GM20000 (cell line): ENCODE results near the gene IVD.

Experiments used
- DNase-seq: peaks from one replicate; pipeline ENCODE4 v3.0.0; 2012; ENCODE audit warnings: low spot score
- TF ChIP-seq, protein P1 (sequence below): IDR thresholded peaks from 2 replicates; pipeline ENCODE4 v1.5.1; 2012; ENCODE audit warnings: mild to moderate bottlenecking, control low read depth; ENCODE audit errors: extremely low read depth, missing control alignments

IVD gene

DNA sequence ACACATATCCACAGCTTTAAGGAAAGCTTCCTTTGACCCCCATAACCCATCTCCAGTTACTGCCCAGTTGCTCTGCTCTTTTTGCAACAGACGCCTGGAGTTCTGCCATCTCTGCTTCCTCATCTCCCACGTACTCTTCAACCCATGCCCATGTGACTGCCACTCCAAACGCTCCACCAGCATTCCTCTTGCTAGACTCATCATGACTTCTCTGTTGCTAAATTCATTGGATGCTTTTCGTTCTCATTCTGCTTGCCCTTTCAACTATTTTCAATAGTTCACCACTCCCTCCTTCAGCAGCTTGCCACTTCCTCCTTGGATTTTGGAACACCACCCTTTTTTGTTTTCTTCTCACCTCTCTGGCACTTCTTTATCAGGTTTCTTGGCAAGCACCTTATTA lies 25.7 kb upstream of the IVD start:
- TF ChIP-seq, protein P1, sequence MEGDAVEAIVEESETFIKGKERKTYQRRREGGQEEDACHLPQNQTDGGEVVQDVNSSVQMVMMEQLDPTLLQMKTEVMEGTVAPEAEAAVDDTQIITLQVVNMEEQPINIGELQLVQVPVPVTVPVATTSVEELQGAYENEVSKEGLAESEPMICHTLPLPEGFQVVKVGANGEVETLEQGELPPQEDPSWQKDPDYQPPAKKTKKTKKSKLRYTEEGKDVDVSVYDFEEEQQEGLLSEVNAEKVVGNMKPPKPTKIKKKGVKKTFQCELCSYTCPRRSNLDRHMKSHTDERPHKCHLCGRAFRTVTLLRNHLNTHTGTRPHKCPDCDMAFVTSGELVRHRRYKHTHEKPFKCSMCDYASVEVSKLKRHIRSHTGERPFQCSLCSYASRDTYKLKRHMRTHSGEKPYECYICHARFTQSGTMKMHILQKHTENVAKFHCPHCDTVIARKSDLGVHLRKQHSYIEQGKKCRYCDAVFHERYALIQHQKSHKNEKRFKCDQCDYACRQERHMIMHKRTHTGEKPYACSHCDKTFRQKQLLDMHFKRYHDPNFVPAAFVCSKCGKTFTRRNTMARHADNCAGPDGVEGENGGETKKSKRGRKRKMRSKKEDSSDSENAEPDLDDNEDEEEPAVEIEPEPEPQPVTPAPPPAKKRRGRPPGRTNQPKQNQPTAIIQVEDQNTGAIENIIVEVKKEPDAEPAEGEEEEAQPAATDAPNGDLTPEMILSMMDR, result no peak

DNA sequence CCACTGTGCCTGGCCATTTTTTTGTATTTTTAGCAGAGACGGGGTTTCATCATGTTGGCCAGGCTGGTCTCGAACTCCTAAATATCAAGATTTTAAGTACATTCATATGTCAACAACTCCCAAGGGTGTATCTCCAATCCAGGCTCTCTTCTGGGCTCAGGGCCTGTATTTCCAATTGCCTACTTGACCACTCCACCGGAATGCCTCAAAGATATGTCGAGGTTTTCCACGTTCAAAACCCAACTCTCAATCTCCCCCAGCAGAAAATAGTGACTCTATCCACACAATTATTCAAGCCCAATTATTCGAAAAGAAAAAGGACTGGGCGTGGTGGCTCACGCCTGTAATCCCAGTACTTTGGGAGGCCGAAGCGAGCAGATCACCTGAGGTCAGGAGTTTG lies 25.0 kb upstream of the IVD start:
- TF ChIP-seq, protein P1, result no peak
- DNase-seq, result no peak

More for the DNA sequence above, 25.7 kb upstream of the IVD start:
- no peak for DNase-seq

DNA sequence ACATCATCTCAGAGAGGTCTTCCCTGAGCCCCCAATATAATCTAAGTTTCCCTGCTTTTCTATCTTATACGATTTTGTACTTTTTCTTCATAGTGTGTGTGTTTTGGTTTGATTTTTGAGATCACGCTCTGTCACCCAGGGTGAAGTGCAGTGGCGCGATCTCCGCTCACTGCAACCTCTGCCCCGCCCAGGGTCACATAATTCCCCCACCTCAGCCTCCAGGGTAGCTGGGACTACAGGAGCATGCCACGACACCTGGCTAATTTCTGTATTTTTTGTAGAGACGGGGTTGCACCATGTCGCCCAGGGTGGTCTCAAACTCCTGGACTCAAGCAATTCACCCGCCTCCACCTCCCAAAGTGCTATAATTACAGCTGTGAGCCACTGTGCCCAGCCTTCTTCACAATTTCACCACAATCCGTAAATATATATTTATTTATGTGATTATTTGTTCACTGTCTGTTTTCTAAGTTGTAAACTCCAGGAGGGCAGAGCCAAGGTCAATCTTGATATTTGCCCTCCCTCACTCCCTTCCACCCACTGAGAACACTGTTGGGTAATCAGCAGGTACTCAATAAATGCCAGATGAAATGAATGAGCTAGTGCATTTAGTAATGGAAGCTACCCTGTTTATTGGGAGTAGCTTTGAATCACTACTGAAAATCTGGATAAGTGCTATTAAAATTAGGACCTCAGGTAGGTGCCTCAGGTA lies 23.6 kb upstream of the IVD start:
- TF ChIP-seq, protein P1, result no peak
- no peak for DNase-seq

DNA sequence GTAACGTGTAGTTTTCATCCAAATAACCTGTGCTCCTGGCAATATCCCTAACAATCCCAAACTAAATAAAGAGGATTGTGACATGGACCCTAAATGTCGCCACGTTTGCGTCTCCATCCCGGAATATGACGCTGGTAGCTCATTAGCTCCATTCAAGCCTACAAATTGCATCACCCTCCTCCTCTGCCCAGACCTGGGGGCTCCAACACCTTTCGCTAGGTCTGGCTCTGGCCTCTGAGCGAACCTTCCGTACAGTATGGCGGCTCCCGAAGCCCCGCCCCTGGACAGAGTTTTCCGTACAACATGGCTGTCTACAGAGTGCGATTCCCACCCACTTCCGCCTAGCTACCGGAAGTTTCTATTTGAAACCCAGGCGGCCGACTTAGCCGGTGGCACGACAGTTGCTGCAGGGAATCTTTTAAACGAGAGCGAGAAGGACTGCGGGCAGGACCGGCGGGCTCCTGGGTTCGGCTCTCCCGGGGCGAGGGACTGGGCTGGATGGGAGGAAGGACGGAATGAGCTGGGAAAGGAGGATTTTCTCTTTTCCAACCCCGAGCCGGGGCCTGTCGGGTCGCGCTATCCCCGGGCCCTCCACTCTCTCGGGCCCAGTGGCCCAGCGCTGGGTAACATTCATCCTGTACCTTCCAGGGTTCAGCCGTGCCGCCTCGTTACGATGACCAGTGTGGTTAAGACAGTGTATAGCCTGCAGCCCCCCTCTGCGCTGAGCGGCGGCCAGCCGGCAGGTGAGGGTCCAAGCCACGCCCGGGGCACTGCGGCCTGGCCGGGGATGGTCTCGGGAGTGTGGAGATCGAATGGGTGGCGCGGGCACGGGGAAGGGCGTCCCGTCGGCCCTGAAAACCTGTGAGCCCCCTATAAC lies 22.8 kb upstream of the IVD start, which contains the start of gene KNSTRN:
TSS of gene KNSTRN (plus strand) at position 142 of the 877 bp plus-strand sequence. CDS start at position 257, 115 bp downstream.
- peak; percentile 97 for DNase-seq
- TF ChIP-seq, protein P1, result no peak

DNA sequence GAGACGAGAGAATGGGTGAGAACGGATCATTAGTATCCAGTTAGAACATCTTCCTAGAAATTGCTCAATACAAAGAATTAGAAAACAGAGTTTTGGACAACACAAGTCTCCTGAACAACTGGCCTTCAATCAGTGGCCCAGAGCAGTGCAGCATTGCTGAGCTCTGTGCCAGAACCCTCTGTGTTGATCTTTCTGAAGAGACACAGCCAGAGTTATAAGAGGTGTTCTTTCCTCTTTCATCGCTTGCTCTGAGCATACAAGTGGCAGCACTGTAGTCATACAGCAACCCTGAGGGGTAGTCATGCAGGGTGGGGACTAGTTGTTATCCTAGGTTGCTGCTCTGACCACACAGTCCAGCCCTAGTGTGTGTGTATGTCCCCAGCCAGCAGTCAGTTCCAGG lies 19.1 kb upstream of the IVD start:
- no peak for DNase-seq
- TF ChIP-seq, protein P1, result no peak

DNA sequence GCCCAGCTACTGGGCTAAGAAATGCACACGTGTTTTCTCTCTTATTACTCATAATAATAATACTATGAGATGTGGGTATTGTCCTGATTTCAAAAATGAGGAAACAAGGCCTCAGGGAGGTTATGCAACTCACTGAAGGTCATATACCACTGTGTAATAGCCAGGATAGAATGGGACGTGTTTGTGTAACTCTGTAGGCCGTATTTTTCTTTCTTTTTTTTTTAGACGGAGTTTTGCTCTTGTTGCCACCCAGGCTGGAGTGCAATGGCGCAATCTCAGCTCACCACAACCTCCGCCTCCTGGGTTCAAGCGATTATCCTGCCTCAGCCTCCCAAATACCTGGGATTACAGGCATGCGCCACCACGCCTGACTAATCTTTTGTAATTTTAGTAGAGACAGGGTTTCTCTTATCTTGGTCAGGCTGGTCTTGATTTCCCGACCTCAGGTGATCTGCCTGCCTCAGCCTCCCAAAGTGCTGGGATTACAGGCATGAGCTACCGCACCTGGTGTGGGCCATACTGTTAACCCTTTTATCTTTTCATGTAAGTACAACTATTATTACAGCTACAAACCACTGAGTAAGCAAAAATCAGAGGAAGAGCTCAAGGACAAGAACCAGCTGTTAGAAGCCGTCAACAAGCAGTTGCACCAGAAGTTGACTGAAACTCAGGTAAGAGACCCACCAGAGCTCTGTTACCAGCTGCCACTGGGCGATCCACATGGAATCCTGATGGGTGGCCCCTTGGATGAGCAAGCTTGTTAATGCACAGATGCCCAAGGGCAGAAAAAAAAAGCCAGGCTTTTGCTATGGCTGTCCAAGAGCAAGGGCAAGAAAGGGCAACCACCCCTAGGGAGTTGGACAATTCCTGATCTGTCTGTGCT lies 16.4 kb upstream of the IVD start:
- no peak for DNase-seq
- TF ChIP-seq, protein P1, result no peak
